Transverse colon (tissue), 4 donors: Measurements from ENCODE around the gene SMIM45.

Source experiments
- DNase-seq: peaks from one replicate; pipeline ENCODE4 v3.0.0-alpha.2; 2019
- H3K27ac ChIP-seq, 4 donors: fragments of 200-600 bp; sonication (generic); 2 replicates each; pipeline ENCODE4 v1.5.1; 2016 to 2018; ENCODE audit warnings: inconsistent platforms in 4 of 4
- H3K27me3 ChIP-seq: fragments of 200-600 bp; sonication (generic); 2 replicates; pipeline ENCODE4 v1.5.1; 2017; ENCODE audit warnings: inconsistent platforms
- H3K36me3 ChIP-seq, 4 donors: fragments of 200-600 bp; sonication (generic); 2 replicates each; pipeline ENCODE4 v1.5.1; 2017 to 2019; ENCODE audit warnings: inconsistent platforms in 4 of 4
- H3K4me1 ChIP-seq, 4 donors: fragments of 200-600 bp; sonication (generic); 2 replicates each; pipeline ENCODE4 v1.5.1; 2017 to 2020; ENCODE audit warnings: inconsistent platforms in 4 of 4
- H3K4me3 ChIP-seq, 4 donors: fragments of 200-600 bp; sonication (generic); 1 replicate in 1 of 4; 2 replicates in 3 of 4; pipeline versions ENCODE4 v1.5.1 to v1.6.1; 2017 to 2019; ENCODE audit warnings: inconsistent platforms in 4 of 4
- H3K9me3 ChIP-seq, 2 donors: fragments of 200-600 bp; sonication (generic); 2 replicates each; pipeline ENCODE4 v1.5.1; 2017 to 2019; ENCODE audit warnings: inconsistent platforms in 2 of 2
- EP300 ChIP-seq: sonication (generic); formaldehyde crosslinking; IDR thresholded peaks from one replicate; pipeline ENCODE4 v1.6.1; 2017; ENCODE audit warnings: antibody characterized with exemption, low read depth
- POLR2A ChIP-seq: fragments of 450-650 bp; IDR thresholded peaks from one replicate; pipeline ENCODE4 v1.6.1; 2016; ENCODE audit warnings: antibody characterized with exemption, mild to moderate bottlenecking, moderate library complexity
- POLR2AphosphoS5 ChIP-seq, 3 donors: sonication (generic); formaldehyde crosslinking; IDR thresholded peaks; one replicate each; pipeline ENCODE4 v1.6.1; 2016; ENCODE audit warnings: antibody characterized with exemption in 3 of 3
- WGBS, 2 donors: methylation state at CpG; one replicate each; pipeline ENCODE4 v1.1.5; 2018; ENCODE audit warnings: low coverage in 1 of 2; 5-methylcytosine and 5-hydroxymethylcytosine counted together
- in situ Hi-C, 4 donors: fragments of 200-750 bp; cut with MboI; loops; one replicate each; pipeline versions ENCODE4 v1.15.0 to v1.15.1; 2017; ENCODE audit warnings: low sequenced_read_pairs in 3 of 4, low pct_ligation_motif_present in 1 of 4, low pct_unique_long_range_greater_than_20kb in 1 of 4
- intact Hi-C: fragments of 100-400 bp; cut with DNase I; formaldehyde crosslinking; loops from one replicate; pipeline ENCODE4 v1.15.1; 2023; ENCODE audit warnings: low total_unique reads
- TF ChIP-seq, protein P1 (sequence below), 5 experiments: fragments of 200-600 bp in 3 of 5; fragments of 450-650 bp in 2 of 5; sonication (generic) in 3 of 5; IDR thresholded peaks; 1 replicate in 2 of 5; 2 replicates in 3 of 5; pipeline ENCODE4 v1.5.1; 2016 to 2017; ENCODE audit warnings: antibody characterized with exemption in 5 of 5, inconsistent platforms in 3 of 5, mild to moderate bottlenecking in 2 of 5, moderate library complexity in 1 of 5

SMIM45 gene

GRCh38 chr22:41905411-41906202, 46.3 kb upstream of the SMIM45 start:
- Histone ChIP-seq H3K4me3 (no peak overlapping the region), H3K36me3 (peaks cover 0 to 26% (median 9%) of the 10 kb centered on the region in 4 donors), H3K27me3 (peaks cover 18% of the 10 kb centered on the region), H3K27ac (no peak overlapping the region), H3K9me3 (no peaks in the 10 kb centered on the region), H3K4me1 (peaks cover 3 to 15% (median 13%) of the 10 kb centered on the region in 4 donors)
- TF ChIP-seq POLR2A: no peak
- TF ChIP-seq POLR2AphosphoS5 (IDR thresholded peaks at IDR 0.05): no peak
- no peak for TF ChIP-seq EP300
- TF ChIP-seq, protein P1, sequence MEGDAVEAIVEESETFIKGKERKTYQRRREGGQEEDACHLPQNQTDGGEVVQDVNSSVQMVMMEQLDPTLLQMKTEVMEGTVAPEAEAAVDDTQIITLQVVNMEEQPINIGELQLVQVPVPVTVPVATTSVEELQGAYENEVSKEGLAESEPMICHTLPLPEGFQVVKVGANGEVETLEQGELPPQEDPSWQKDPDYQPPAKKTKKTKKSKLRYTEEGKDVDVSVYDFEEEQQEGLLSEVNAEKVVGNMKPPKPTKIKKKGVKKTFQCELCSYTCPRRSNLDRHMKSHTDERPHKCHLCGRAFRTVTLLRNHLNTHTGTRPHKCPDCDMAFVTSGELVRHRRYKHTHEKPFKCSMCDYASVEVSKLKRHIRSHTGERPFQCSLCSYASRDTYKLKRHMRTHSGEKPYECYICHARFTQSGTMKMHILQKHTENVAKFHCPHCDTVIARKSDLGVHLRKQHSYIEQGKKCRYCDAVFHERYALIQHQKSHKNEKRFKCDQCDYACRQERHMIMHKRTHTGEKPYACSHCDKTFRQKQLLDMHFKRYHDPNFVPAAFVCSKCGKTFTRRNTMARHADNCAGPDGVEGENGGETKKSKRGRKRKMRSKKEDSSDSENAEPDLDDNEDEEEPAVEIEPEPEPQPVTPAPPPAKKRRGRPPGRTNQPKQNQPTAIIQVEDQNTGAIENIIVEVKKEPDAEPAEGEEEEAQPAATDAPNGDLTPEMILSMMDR (IDR thresholded peaks at IDR 0.05): no peak
- intact Hi-C loops (no loop called here), in situ Hi-C loops (no loop called here)
- no peak for DNase-seq
- 93 to 95% methylated on average over 4 to 23 of the region's 23 CpGs for WGBS, 2 donors

DNA sequence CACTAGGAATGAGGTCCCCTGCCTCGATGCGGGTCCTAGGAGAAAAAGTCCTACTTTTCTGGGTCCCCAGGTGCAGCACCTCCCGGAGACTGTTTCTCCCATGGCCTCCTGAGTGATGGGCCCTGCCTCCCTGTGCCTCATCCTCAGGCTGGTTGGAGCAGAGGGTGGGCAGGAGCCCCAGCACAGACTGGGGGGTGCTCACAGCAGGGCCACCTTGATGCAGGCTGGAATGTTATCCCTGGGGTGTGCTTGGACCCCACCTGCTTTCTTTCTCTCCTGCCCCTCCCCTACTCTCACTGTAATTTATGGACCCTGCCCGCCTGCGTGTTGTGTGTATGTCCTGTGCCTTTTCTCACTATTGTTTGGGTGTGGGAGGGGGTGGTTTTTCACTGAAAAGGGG, 45.1 kb upstream of the SMIM45 start:
- WGBS, 2 donors: 89% methylated on average over 5 of the region's 5 CpGs; no CpG with 5 or more reads in 1 of the 2 donors
- Histone ChIP-seq H3K4me1 (peaks cover 11 to 23% (median 20%) of the 10 kb centered on the region in 4 donors), H3K9me3 (no peaks in the 10 kb centered on the region), H3K27me3 (peaks cover 31% of the 10 kb centered on the region), H3K4me3 (no peak overlapping the region), H3K27ac (no peak overlapping the region), H3K36me3 (peaks cover 0 to 21% (median 9%) of the 10 kb centered on the region in 4 donors)
- intact Hi-C loops (no loop called here), in situ Hi-C loops (no loop called here)
- no peak for DNase-seq
- TF ChIP-seq POLR2AphosphoS5 (IDR thresholded peaks at IDR 0.05): no peak
- TF ChIP-seq POLR2A: no peak

GRCh38 chr22:41907436-41908401, 44.2 kb upstream of the SMIM45 start:
- Histone ChIP-seq H3K27ac (no peak overlapping the region), H3K4me1 (peaks cover 11 to 23% (median 20%) of the 10 kb centered on the region in 4 donors), H3K27me3 (peaks cover 40% of the 10 kb centered on the region), H3K4me3 (no peak overlapping the region), H3K9me3 (no peaks in the 10 kb centered on the region), H3K36me3 (peaks cover 0 to 21% (median 8%) of the 10 kb centered on the region in 4 donors)
- WGBS, 2 donors: 87% methylated on average over 8 of the region's 10 CpGs; no CpG with 5 or more reads in 1 of the 2 donors
- in situ Hi-C loops (no loop called here), intact Hi-C loops (no loop called here)
- DNase-seq: no peak
- TF ChIP-seq POLR2A: no peak
- TF ChIP-seq, protein P1 (IDR thresholded peaks at IDR 0.05): no peak
- no peak for TF ChIP-seq POLR2AphosphoS5 (IDR thresholded peaks at IDR 0.05)
- TF ChIP-seq EP300: no peak

- Histone ChIP-seq H3K27me3 (peaks cover 49% of the 10 kb centered on the region), H3K27ac (no peak overlapping the region), H3K36me3 (peaks cover 0 to 17% (median 5%) of the 10 kb centered on the region in 4 donors), H3K4me3 (no peak overlapping the region), H3K4me1 (peaks cover 11 to 23% (median 20%) of the 10 kb centered on the region in 4 donors), H3K9me3 (no peaks in the 10 kb centered on the region)
- WGBS, 2 donors: 68% methylated on average over 14 of the region's 14 CpGs; no CpG with 5 or more reads in 1 of the 2 donors
- in situ Hi-C loops (no loop called here), intact Hi-C loops (no loop called here)
- TF ChIP-seq POLR2A (no peak), POLR2AphosphoS5 (IDR thresholded peaks at IDR 0.05) (no peak), EP300 (no peak)
- TF ChIP-seq, protein P1 (IDR thresholded peaks at IDR 0.05): no peak
- DNase-seq: no peak
These were observed 43.3 kb upstream of the SMIM45 start for GRCh38 chr22:41908411-41909309.
